ENCODE data around the gene CDH9. TPM values are rescaled to one million over a fixed set of nuclear protein-coding genes. Genes with fewer than 3 reads are reported as not detected.

The CDH9 gene
- total and polyA plus RNA-seq, 2 donors (not counting 1 experiment from before 2014, with no cell fraction given) = not detected

GRCh38 chr5:26942481-26942880, 95.9 kb downstream of the CDH9 start:
- H3K27me3 Mint-ChIP-seq = no peaks in the 10 kb centered on the region
- no peaks in the 10 kb centered on the region for H3K27me3 ChIP-seq (replicated peaks in 1 of 4; ENCODE audit: control extremely low read depth in 1 of 4, control insufficient read depth in 3 of 4, insufficient read depth in 4 of 4, low read length in 3 of 4)
- H2AFZ ChIP-seq (ENCODE audit: insufficient read depth, low read depth, low read length, poor library complexity, severe bottlenecking) = no peak overlapping the region
- ChIA-PET POLR2A (no interaction called here), CTCF (no interaction called here)
- H3K9me3 Mint-ChIP-seq (ENCODE audit: insufficient read depth) = no peaks in the 10 kb centered on the region
- H3K4me2 ChIP-seq (replicated peaks; ENCODE audit: low read depth, low read length, poor library complexity, severe bottlenecking) = no peak overlapping the region
- H3K9ac ChIP-seq (ENCODE audit: low read length) = no peak overlapping the region
- H3K79me2 ChIP-seq (ENCODE audit: control insufficient read depth, insufficient read depth, low read length) = no peaks in the 10 kb centered on the region
- H3K4me3 Mint-ChIP-seq = no peak overlapping the region
- H3K4me1 ChIP-seq (ENCODE audit: control insufficient read depth in 2 of 2, insufficient read depth in 2 of 2, low read length in 2 of 2) = no peaks in the 10 kb centered on the region
- H3K4me3 ChIP-seq (ENCODE audit: control extremely low read depth in 1 of 5, extremely low read depth in 1 of 5, insufficient read depth in 1 of 5, low read depth in 2 of 5, low read length in 4 of 5) = no peak overlapping the region
- WGBS (ENCODE audit: insufficient coverage) = no CpG with 5 or more reads among the region's 2 CpGs
- intact Hi-C loops (cut with micrococcal nuclease) = no loop called here
- ATAC-seq (ENCODE audit: low read depth) (no peak), DNase-seq (no peak)
- no peak overlapping the region for H3K27ac Mint-ChIP-seq
- no peak overlapping the region for H3K27ac ChIP-seq (ENCODE audit: low read length in 2 of 2)
- H3K4me1 Mint-ChIP-seq = no peaks in the 10 kb centered on the region
- TF ChIP-seq CTCF (IDR thresholded peaks at IDR 0.05) (no peak), EZH2 (IDR thresholded peaks at IDR 0.05; ENCODE audit: borderline replicate concordance, insufficient read depth, low read depth, low read length, poor library complexity, severe bottlenecking) (no peak)
- no peaks in the 10 kb centered on the region for H3K36me3 ChIP-seq (replicated peaks in 1 of 2; ENCODE audit: control extremely low read depth in 1 of 2, control insufficient read depth in 1 of 2, extremely low read depth in 1 of 2, insufficient read depth in 2 of 2, low read length in 1 of 2)
- H4K20me1 ChIP-seq (ENCODE audit: control insufficient read depth, insufficient read depth, low read length, poor library complexity, severe bottlenecking) = no peaks in the 10 kb centered on the region
- peaks cover 0 to 4% (median 0%) of the 10 kb centered on the region in 3 donors for H3K9me3 ChIP-seq (ENCODE audit: control extremely low read depth in 1 of 3, control insufficient read depth in 2 of 3, insufficient read depth in 1 of 3, low read length in 2 of 3)

GRCh38 chr5:26940994-26941393, 97.4 kb downstream of the CDH9 start:
- intact Hi-C loops (cut with micrococcal nuclease) = no loop called here
- TF ChIP-seq CTCF (IDR thresholded peaks at IDR 0.05) (no peak), EZH2 (IDR thresholded peaks at IDR 0.05; ENCODE audit: borderline replicate concordance, insufficient read depth, low read depth, low read length, poor library complexity, severe bottlenecking) (no peak)
- no peak overlapping the region for H3K4me3 ChIP-seq (ENCODE audit: control extremely low read depth in 1 of 5, extremely low read depth in 1 of 5, insufficient read depth in 1 of 5, low read depth in 2 of 5, low read length in 4 of 5)
- no peak overlapping the region for H3K27ac ChIP-seq (ENCODE audit: low read length in 2 of 2)
- H3K27me3 ChIP-seq (replicated peaks in 1 of 4; ENCODE audit: control extremely low read depth in 1 of 4, control insufficient read depth in 3 of 4, insufficient read depth in 4 of 4, low read length in 3 of 4) = no peaks in the 10 kb centered on the region
- H3K27ac Mint-ChIP-seq = no peak overlapping the region
- H3K4me1 ChIP-seq (ENCODE audit: control insufficient read depth in 2 of 2, insufficient read depth in 2 of 2, low read length in 2 of 2) = no peaks in the 10 kb centered on the region
- ChIA-PET POLR2A (no interaction called here), CTCF (no interaction called here)
- H3K4me2 ChIP-seq (replicated peaks; ENCODE audit: low read depth, low read length, poor library complexity, severe bottlenecking) = no peak overlapping the region
- no peak overlapping the region for H3K4me3 Mint-ChIP-seq
- no peaks in the 10 kb centered on the region for H3K36me3 ChIP-seq (replicated peaks in 1 of 2; ENCODE audit: control extremely low read depth in 1 of 2, control insufficient read depth in 1 of 2, extremely low read depth in 1 of 2, insufficient read depth in 2 of 2, low read length in 1 of 2)
- H4K20me1 ChIP-seq (ENCODE audit: control insufficient read depth, insufficient read depth, low read length, poor library complexity, severe bottlenecking) = no peaks in the 10 kb centered on the region
- no peaks in the 10 kb centered on the region for H3K27me3 Mint-ChIP-seq
- H3K4me1 Mint-ChIP-seq = no peaks in the 10 kb centered on the region
- no peaks in the 10 kb centered on the region for H3K9me3 Mint-ChIP-seq (ENCODE audit: insufficient read depth)
- H3K9me3 ChIP-seq (ENCODE audit: control extremely low read depth in 1 of 3, control insufficient read depth in 2 of 3, insufficient read depth in 1 of 3, low read length in 2 of 3) = peaks cover 0 to 4% (median 0%) of the 10 kb centered on the region in 3 donors
- ATAC-seq (ENCODE audit: low read depth) (no peak), DNase-seq (no peak)
- H3K9ac ChIP-seq (ENCODE audit: low read length) = no peak overlapping the region
- no peak overlapping the region for H2AFZ ChIP-seq (ENCODE audit: insufficient read depth, low read depth, low read length, poor library complexity, severe bottlenecking)
- no peaks in the 10 kb centered on the region for H3K79me2 ChIP-seq (ENCODE audit: control insufficient read depth, insufficient read depth, low read length)
- WGBS (ENCODE audit: insufficient coverage) = no CpG with 5 or more reads among the region's 1 CpG
